ENCODE measurements around the gene PDE2A.

DNA sequence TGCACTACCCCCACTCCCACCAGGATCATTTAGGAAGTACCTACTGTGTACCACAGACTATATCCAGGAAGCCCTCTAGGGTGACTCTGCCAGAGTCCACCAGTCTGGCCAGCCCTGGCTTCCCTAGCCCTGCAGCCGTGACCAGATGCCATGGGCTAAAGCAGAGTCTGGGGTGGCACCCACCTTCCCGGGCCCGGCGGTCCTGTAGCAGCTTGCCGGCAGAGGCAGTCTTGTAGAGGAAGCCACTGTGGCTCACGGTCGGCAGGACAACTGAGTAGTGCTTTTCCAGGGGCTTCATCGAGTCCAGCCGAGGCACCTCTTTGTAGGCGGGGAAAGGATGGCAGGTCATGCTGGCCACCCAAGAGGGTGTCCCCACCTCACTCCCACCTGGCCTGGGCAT, 27.2 kb upstream of the PDE2A start:
- TF ChIP-seq, protein P1, sequence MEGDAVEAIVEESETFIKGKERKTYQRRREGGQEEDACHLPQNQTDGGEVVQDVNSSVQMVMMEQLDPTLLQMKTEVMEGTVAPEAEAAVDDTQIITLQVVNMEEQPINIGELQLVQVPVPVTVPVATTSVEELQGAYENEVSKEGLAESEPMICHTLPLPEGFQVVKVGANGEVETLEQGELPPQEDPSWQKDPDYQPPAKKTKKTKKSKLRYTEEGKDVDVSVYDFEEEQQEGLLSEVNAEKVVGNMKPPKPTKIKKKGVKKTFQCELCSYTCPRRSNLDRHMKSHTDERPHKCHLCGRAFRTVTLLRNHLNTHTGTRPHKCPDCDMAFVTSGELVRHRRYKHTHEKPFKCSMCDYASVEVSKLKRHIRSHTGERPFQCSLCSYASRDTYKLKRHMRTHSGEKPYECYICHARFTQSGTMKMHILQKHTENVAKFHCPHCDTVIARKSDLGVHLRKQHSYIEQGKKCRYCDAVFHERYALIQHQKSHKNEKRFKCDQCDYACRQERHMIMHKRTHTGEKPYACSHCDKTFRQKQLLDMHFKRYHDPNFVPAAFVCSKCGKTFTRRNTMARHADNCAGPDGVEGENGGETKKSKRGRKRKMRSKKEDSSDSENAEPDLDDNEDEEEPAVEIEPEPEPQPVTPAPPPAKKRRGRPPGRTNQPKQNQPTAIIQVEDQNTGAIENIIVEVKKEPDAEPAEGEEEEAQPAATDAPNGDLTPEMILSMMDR (conservative IDR thresholded peaks at IDR 0.05; ENCODE audit: low read depth, low read length), result no peak
- TF ChIP-seq RAD21 (IDR thresholded peaks at IDR 0.05; ENCODE audit: low read length), result no peak
- TF ChIP-seq MAZ (IDR thresholded peaks at IDR 0.05; ENCODE audit: borderline replicate concordance, low read depth, low read length), result no peak
- TF ChIP-seq MXI1 (IDR thresholded peaks at IDR 0.05; ENCODE audit: borderline replicate concordance, low read depth, low read length), result no peak
- no peak for TF ChIP-seq CHD1 (IDR thresholded peaks at IDR 0.05; ENCODE audit: low read depth, low read length)
- TF ChIP-seq FOS (IDR thresholded peaks at IDR 0.05; ENCODE audit: low read depth, low read length), result no peak
- TF ChIP-seq, protein P2, sequence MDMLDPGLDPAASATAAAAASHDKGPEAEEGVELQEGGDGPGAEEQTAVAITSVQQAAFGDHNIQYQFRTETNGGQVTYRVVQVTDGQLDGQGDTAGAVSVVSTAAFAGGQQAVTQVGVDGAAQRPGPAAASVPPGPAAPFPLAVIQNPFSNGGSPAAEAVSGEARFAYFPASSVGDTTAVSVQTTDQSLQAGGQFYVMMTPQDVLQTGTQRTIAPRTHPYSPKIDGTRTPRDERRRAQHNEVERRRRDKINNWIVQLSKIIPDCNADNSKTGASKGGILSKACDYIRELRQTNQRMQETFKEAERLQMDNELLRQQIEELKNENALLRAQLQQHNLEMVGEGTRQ (IDR thresholded peaks at IDR 0.05; ENCODE audit: low read depth, low read length), result no peak
- TF ChIP-seq CEBPB (IDR thresholded peaks at IDR 0.05; ENCODE audit: low read depth, low read length), result no peak
- no peak for TF ChIP-seq POLR2A (IDR thresholded peaks at IDR 0.05; ENCODE audit: low read depth, low read length)
- no peak for TF ChIP-seq RCOR1 (IDR thresholded peaks at IDR 0.05; ENCODE audit: insufficient replicate concordance, low read length)
- TF ChIP-seq MAFK (IDR thresholded peaks at IDR 0.05; ENCODE audit: low read depth, low read length), result no peak
- TF ChIP-seq RFX5 (IDR thresholded peaks at IDR 0.05; ENCODE audit: low read depth, low read length), result no peak
- TF ChIP-seq BHLHE40 (IDR thresholded peaks at IDR 0.05; ENCODE audit: low read depth, low read length), result no peak

All from IMR-90 (cell line).